IPS-20b (cell line): Measurements from ENCODE around the gene SHC3.

Experiments used
- H3K27ac ChIP-seq: one replicate; pipeline ENCODE4 v1.5.1; 2013; ENCODE audit warnings: low read length
- H3K27me3 ChIP-seq: 2 replicates; pipeline ENCODE4 v1.6.1; 2013; ENCODE audit warnings: mild to moderate bottlenecking, low read length, inconsistent platforms; ENCODE audit not compliant: insufficient read depth
- H3K36me3 ChIP-seq: 2 replicates; pipeline ENCODE4 v1.6.1; 2013; ENCODE audit warnings: low read depth, mild to moderate bottlenecking, inconsistent platforms, low read length, moderate library complexity; ENCODE audit not compliant: insufficient read depth
- H3K4me1 ChIP-seq: 2 replicates; pipeline ENCODE4 v1.6.1; 2013; ENCODE audit warnings: mild to moderate bottlenecking, control low read depth, inconsistent platforms, low read length, moderate library complexity; ENCODE audit not compliant: insufficient read depth
- H3K4me3 ChIP-seq: 2 replicates; pipeline ENCODE4 v1.5.1; 2013; ENCODE audit warnings: mild to moderate bottlenecking, low read length, inconsistent platforms
- H3K9ac ChIP-seq: 2 replicates; pipeline ENCODE4 v1.6.1; 2013; ENCODE audit warnings: low read depth, mild to moderate bottlenecking, inconsistent platforms, low read length, moderate library complexity
- H3K9me3 ChIP-seq: 2 replicates; pipeline ENCODE4 v1.6.1; 2013; ENCODE audit warnings: mild to moderate bottlenecking, low read depth, low read length, inconsistent platforms; ENCODE audit not compliant: insufficient read depth

SHC3 gene

GRCh38 chr9:89171231-89171630 lies 7.4 kb downstream of the SHC3 start:
- no peaks in the 10 kb centered on the region for H3K36me3 ChIP-seq
- no peak overlapping the region for H3K27ac ChIP-seq
- 0 out of 2 replicates have a peak, but pooled peaks cover 6% of the 10 kb centered on the region for H3K4me1 ChIP-seq
- H3K9me3 ChIP-seq = no peaks in the 10 kb centered on the region
- no peak overlapping the region for H3K4me3 ChIP-seq
- no peak overlapping the region for H3K9ac ChIP-seq
- H3K27me3 ChIP-seq = peaks cover 13% of the 10 kb centered on the region

GRCh38 chr9:89168901-89169813 lies 9.5 kb downstream of the SHC3 start:
- Histone ChIP-seq H3K27me3 (no peaks in the 10 kb centered on the region), H3K4me1 (0 out of 2 replicates have a peak, but pooled peaks cover 2% of the 10 kb centered on the region), H3K4me3 (no peak overlapping the region), H3K9ac (no peak overlapping the region), H3K9me3 (no peaks in the 10 kb centered on the region), H3K27ac (no peak overlapping the region), H3K36me3 (no peaks in the 10 kb centered on the region)

- no peak overlapping the region for H3K9ac ChIP-seq
- no peaks in the 10 kb centered on the region for H3K27me3 ChIP-seq
- H3K36me3 ChIP-seq = no peaks in the 10 kb centered on the region
- H3K4me1 ChIP-seq = 0 out of 2 replicates have a peak, but pooled peaks cover 2% of the 10 kb centered on the region
- H3K27ac ChIP-seq = no peak overlapping the region
- H3K4me3 ChIP-seq = no peak overlapping the region
- no peaks in the 10 kb centered on the region for H3K9me3 ChIP-seq
These were observed 10.8 kb downstream of the SHC3 start for GRCh38 chr9:89167788-89168187.

GRCh38 chr9:89166852-89167251 lies 11.8 kb downstream of the SHC3 start:
- Histone ChIP-seq H3K9me3 (no peaks in the 10 kb centered on the region), H3K4me1 (0 out of 2 replicates have a peak, but pooled peaks cover 2% of the 10 kb centered on the region), H3K4me3 (no peak overlapping the region), H3K36me3 (no peaks in the 10 kb centered on the region), H3K9ac (no peak overlapping the region), H3K27me3 (no peaks in the 10 kb centered on the region), H3K27ac (no peak overlapping the region)

- no peak overlapping the region for H3K4me3 ChIP-seq
- no peaks in the 10 kb centered on the region for H3K9me3 ChIP-seq
- no peaks in the 10 kb centered on the region for H3K36me3 ChIP-seq
These were observed 12.7 kb downstream of the SHC3 start for GRCh38 chr9:89165880-89166279.

GRCh38 chr9:89165341-89165740 lies 13.3 kb downstream of the SHC3 start:
- H3K4me1 ChIP-seq = no peaks in the 10 kb centered on the region
- no peaks in the 10 kb centered on the region for H3K9me3 ChIP-seq
- no peak overlapping the region for H3K27ac ChIP-seq
- H3K4me3 ChIP-seq = no peak overlapping the region
- no peaks in the 10 kb centered on the region for H3K36me3 ChIP-seq
- H3K27me3 ChIP-seq = no peaks in the 10 kb centered on the region
- no peak overlapping the region for H3K9ac ChIP-seq

More at GRCh38 chr9:89165880-89166279, 12.7 kb downstream of the SHC3 start:
- Histone ChIP-seq H3K4me1 (no peaks in the 10 kb centered on the region), H3K27me3 (no peaks in the 10 kb centered on the region), H3K9ac (no peak overlapping the region), H3K27ac (no peak overlapping the region)

- Histone ChIP-seq H3K9ac (no peak overlapping the region), H3K27ac (no peak overlapping the region), H3K4me1 (no peaks in the 10 kb centered on the region), H3K36me3 (no peaks in the 10 kb centered on the region), H3K27me3 (no peaks in the 10 kb centered on the region), H3K9me3 (no peaks in the 10 kb centered on the region), H3K4me3 (no peak overlapping the region)
These were observed 17.4 kb downstream of the SHC3 start for GRCh38 chr9:89161221-89161620.

GRCh38 chr9:89160806-89161205 lies 17.8 kb downstream of the SHC3 start:
- Histone ChIP-seq H3K4me1 (no peaks in the 10 kb centered on the region), H3K4me3 (no peak overlapping the region), H3K9ac (no peak overlapping the region), H3K27me3 (no peaks in the 10 kb centered on the region), H3K9me3 (no peaks in the 10 kb centered on the region), H3K36me3 (no peaks in the 10 kb centered on the region), H3K27ac (no peak overlapping the region)

GRCh38 chr9:89154651-89155336 lies 23.8 kb downstream of the SHC3 start:
- H3K27me3 ChIP-seq = no peaks in the 10 kb centered on the region
- no peak overlapping the region for H3K27ac ChIP-seq
- no peak overlapping the region for H3K4me3 ChIP-seq
- H3K9ac ChIP-seq = no peak overlapping the region
- no peaks in the 10 kb centered on the region for H3K36me3 ChIP-seq
- no peaks in the 10 kb centered on the region for H3K4me1 ChIP-seq
- H3K9me3 ChIP-seq = no peaks in the 10 kb centered on the region

- Histone ChIP-seq H3K27ac (no peak overlapping the region), H3K9ac (no peak overlapping the region), H3K4me3 (no peak overlapping the region)
These were observed 24.4 kb downstream of the SHC3 start for GRCh38 chr9:89154218-89154617.

GRCh38 chr9:89153232-89154017 lies 25.2 kb downstream of the SHC3 start:
- Histone ChIP-seq H3K27me3 (no peaks in the 10 kb centered on the region), H3K9me3 (no peaks in the 10 kb centered on the region), H3K4me1 (no peaks in the 10 kb centered on the region), H3K27ac (no peak overlapping the region), H3K36me3 (no peaks in the 10 kb centered on the region), H3K9ac (no peak overlapping the region), H3K4me3 (no peak overlapping the region)

More at GRCh38 chr9:89154218-89154617, 24.4 kb downstream of the SHC3 start:
- H3K9me3 ChIP-seq = no peaks in the 10 kb centered on the region
- H3K27me3 ChIP-seq = no peaks in the 10 kb centered on the region
- no peaks in the 10 kb centered on the region for H3K36me3 ChIP-seq
- H3K4me1 ChIP-seq = no peaks in the 10 kb centered on the region
